ENCODE data around the gene PHYKPL. TPM values are rescaled to one million over a fixed set of nuclear protein-coding genes. Genes with fewer than 3 reads are reported as not detected.

Gene PHYKPL
- total RNA-seq, 1 donor from 2014 or later = 77.8 TPM

DNA sequence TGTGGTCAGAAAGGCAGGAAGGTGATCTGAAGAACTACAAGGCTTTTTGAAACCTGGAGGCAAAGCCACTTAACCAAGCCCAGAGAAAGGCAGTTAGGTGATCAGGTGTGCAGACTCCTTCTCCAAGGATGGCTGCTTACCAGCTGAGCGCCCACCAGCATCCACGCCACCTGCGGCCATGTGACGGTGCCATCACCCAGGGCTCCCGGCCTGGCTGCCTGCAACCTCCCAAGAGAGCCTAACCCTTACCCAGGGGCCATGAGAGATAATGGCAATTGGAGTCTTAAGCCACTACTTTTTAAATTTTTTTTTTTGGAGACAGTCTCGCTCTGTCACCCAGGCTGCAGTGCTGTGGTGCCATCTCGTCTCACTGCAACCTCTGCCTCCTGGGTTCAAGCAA is 33.1 kb upstream of the PHYKPL start:
- Histone ChIP-seq H3K4me1 (no peaks in the 10 kb centered on the region), H3K4me3 (no peak overlapping the region), H3K36me3 (no peaks in the 10 kb centered on the region), H3K27ac (no peak overlapping the region), H3K9me3 (no peaks in the 10 kb centered on the region), H3K27me3 (no peaks in the 10 kb centered on the region)
- DNase-seq (ENCODE audit: extremely low spot score in 2 of 2) = no peak
- intact Hi-C loops (cut with DNase I) = no loop called here
- TF ChIP-seq POLR2A (IDR thresholded peaks at IDR 0.05) = no peak
- TF ChIP-seq, protein P1, sequence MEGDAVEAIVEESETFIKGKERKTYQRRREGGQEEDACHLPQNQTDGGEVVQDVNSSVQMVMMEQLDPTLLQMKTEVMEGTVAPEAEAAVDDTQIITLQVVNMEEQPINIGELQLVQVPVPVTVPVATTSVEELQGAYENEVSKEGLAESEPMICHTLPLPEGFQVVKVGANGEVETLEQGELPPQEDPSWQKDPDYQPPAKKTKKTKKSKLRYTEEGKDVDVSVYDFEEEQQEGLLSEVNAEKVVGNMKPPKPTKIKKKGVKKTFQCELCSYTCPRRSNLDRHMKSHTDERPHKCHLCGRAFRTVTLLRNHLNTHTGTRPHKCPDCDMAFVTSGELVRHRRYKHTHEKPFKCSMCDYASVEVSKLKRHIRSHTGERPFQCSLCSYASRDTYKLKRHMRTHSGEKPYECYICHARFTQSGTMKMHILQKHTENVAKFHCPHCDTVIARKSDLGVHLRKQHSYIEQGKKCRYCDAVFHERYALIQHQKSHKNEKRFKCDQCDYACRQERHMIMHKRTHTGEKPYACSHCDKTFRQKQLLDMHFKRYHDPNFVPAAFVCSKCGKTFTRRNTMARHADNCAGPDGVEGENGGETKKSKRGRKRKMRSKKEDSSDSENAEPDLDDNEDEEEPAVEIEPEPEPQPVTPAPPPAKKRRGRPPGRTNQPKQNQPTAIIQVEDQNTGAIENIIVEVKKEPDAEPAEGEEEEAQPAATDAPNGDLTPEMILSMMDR (IDR thresholded peaks at IDR 0.05) = no peak
- TF ChIP-seq POLR2AphosphoS5 (IDR thresholded peaks at IDR 0.05; ENCODE audit: insufficient read depth in 1 of 2, low read depth in 1 of 2) = no peak

DNA sequence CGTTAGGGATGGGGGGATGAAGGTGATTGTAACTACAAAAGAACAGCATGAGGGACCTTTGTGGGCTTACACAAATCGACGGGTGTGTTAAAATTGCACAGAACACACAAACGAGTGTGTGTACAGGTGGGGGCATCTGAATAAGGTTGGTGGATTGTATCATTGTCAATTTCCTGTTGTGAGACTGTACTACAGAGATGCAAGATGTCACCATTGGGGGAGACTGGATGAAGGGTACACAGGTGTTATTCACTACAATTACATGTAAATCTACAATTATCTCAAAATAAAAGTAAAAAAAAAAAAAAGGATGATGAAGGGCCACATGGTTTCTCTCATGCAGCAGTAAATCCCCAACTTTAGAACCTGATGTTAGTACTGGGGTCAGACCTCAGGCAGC is 31.4 kb upstream of the PHYKPL start:
- TF ChIP-seq, protein P1 (IDR thresholded peaks at IDR 0.05) = no peak
- TF ChIP-seq POLR2A (IDR thresholded peaks at IDR 0.05) (no peak), POLR2AphosphoS5 (IDR thresholded peaks at IDR 0.05; ENCODE audit: insufficient read depth in 1 of 2, low read depth in 1 of 2) (no peak)
- DNase-seq (ENCODE audit: extremely low spot score in 2 of 2) = no peak

DNA sequence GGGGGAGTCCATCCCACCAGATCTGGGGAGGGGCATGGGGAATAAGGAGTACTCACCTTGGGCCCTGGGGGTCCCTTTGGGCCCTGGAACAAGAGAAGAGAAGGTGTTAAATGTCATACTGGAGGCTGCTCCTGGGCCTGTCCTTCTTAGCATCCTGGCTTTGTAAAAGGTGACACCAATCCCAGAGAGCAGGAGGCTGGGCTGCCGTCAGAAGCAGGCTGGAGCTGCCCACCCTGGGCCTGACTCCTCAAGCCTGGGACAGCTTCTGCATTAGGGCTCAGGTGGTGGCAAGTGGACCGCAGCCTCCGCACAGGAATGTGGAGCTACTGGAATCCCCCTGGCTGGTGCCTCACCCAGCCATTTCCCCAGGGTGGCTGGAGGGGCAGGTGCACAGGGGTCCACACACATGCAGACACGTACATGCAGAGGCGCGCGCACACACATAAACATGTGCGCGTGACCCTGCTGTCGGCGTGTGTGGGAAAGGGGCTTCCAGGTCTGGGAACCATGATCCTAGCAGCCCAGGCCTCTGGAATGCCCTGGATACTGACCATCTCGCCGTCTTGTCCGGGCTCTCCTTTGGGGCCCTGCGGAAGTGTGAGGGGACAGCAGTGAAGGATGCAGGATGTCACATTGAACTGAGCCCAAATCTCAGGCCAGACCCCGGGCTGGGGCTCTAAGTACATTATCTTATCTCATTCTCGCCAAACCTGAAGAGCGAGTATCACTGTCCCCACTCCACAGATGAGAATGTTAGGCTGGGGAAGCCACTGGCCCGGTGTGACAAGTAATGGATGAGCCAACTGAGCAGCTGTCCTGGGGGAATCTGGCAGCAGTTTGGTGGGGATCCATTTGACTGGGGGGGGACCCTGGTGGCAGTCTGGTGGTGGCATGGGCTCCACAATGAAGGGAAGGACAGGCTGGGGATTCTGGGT is 29.3 kb upstream of the PHYKPL start:
- Histone ChIP-seq H3K4me1 (no peaks in the 10 kb centered on the region), H3K27ac (no peak overlapping the region), H3K9me3 (no peaks in the 10 kb centered on the region), H3K36me3 (no peaks in the 10 kb centered on the region), H3K4me3 (no peak overlapping the region), H3K27me3 (no peaks in the 10 kb centered on the region)
- TF ChIP-seq, protein P1 (IDR thresholded peaks at IDR 0.05) = no peak
- TF ChIP-seq POLR2A (IDR thresholded peaks at IDR 0.05) = no peak
- TF ChIP-seq POLR2AphosphoS5 (IDR thresholded peaks at IDR 0.05; ENCODE audit: insufficient read depth in 1 of 2, low read depth in 1 of 2) = no peak
- DNase-seq (ENCODE audit: extremely low spot score in 2 of 2) = no peak
- intact Hi-C loops (cut with DNase I) = no loop called here

More for the DNA sequence above, 31.4 kb upstream of the PHYKPL start:
- H3K27me3 ChIP-seq = no peaks in the 10 kb centered on the region
- H3K27ac ChIP-seq = no peak overlapping the region
- H3K9me3 ChIP-seq = no peaks in the 10 kb centered on the region
- intact Hi-C loops (cut with DNase I) = no loop called here
- H3K4me3 ChIP-seq = no peak overlapping the region
- H3K36me3 ChIP-seq = no peaks in the 10 kb centered on the region
- H3K4me1 ChIP-seq = no peaks in the 10 kb centered on the region

DNA sequence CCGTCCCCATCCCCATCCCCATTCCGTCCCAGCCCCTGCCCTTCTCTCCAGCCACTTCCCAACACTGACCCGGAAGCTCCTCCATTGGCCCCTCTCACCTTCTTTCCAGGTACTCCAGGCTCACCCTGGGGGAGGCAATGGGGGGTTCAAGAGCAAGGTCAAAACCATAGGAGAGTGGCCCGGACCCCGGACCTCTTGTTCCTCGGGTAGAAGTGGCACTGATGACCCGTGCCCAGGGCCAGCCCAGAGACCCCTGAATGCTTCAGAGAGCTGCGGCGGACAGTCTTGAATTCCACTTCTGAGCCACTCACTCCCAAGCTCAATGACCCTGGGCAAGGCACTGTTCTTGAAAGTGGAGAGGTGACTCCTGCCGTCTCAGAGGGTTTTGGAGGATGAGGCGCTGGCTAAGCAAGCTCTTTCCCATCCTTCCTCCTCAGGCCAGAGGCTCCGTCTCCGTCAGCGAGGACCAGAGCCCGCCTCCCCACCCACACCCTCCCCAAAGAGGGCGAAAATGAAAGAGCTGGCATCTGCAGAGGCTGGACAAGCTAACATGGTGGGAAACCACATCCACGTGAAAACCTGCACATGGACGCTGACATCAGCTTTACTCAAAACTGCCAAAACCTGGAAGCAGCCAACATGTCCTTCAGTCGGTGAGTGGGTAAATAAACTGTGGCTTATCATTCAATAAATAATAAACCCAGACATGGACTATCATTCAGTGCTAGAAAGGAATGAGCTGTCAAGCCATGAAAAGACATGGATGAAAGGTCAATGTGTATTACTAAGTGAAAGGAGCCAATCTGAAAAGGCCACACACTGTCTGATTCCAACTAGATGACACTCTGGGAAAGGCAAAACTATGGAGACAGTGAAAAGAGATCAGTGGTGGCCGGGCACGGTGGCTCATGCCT is 27.3 kb upstream of the PHYKPL start:
- H3K27me3 ChIP-seq = no peaks in the 10 kb centered on the region
- no peak overlapping the region for H3K4me3 ChIP-seq
- no peaks in the 10 kb centered on the region for H3K9me3 ChIP-seq
- TF ChIP-seq, protein P1 (IDR thresholded peaks at IDR 0.05) = no peak
- TF ChIP-seq POLR2AphosphoS5 (IDR thresholded peaks at IDR 0.05; ENCODE audit: insufficient read depth in 1 of 2, low read depth in 1 of 2) (no peak), POLR2A (IDR thresholded peaks at IDR 0.05) (no peak)
- no peak overlapping the region for H3K27ac ChIP-seq
- intact Hi-C loops (cut with DNase I) = no loop called here
- H3K4me1 ChIP-seq = no peaks in the 10 kb centered on the region
- no peaks in the 10 kb centered on the region for H3K36me3 ChIP-seq
- DNase-seq (ENCODE audit: extremely low spot score in 2 of 2) = no peak
